H9 (cell line): ENCODE results near the gene UPF3A. TPM values are rescaled to one million over a fixed set of nuclear protein-coding genes. Genes with fewer than 3 reads are reported as not detected.

Experiments used
- DNase-seq: peaks from one replicate; pipeline ENCODE4 v3.0.0-alpha.2; 2017
- H2AFZ ChIP-seq: one replicate; pipeline ENCODE4 v1.6.1; 2013; ENCODE audit warnings: mild to moderate bottlenecking, low read length, control low read depth, moderate library complexity
- H2AK5ac ChIP-seq: 2 replicates; pipeline ENCODE4 v1.6.1; 2013; ENCODE audit warnings: low read length, control low read depth, mixed read lengths; ENCODE audit not compliant: insufficient read length
- H2BK120ac ChIP-seq: one replicate; pipeline ENCODE4 v1.6.1; 2013; ENCODE audit warnings: low read depth, mild to moderate bottlenecking, low read length, control low read depth, inconsistent platforms; ENCODE audit not compliant: poor library complexity, severe bottlenecking
- H2BK12ac ChIP-seq: 2 replicates; pipeline ENCODE4 v1.6.1; 2013; ENCODE audit warnings: low read length, control low read depth, mixed read lengths, low read depth; ENCODE audit not compliant: insufficient read length
- H2BK15ac ChIP-seq: 2 replicates; pipeline ENCODE4 v1.6.1; 2013; ENCODE audit warnings: low read depth, low read length, control low read depth
- H2BK20ac ChIP-seq: one replicate; pipeline ENCODE4 v1.6.1; 2013; ENCODE audit warnings: low read depth, mild to moderate bottlenecking, low read length, control low read depth, inconsistent platforms; ENCODE audit not compliant: poor library complexity, severe bottlenecking
- H2BK5ac ChIP-seq: 2 replicates; pipeline ENCODE4 v1.6.1; 2013; ENCODE audit warnings: low read length, control low read depth, mixed read lengths; ENCODE audit not compliant: insufficient read length
- H3K14ac ChIP-seq: 2 replicates; pipeline ENCODE4 v1.6.1; 2013; ENCODE audit warnings: low read length, control low read depth; ENCODE audit not compliant: insufficient read depth
- H3K18ac ChIP-seq: 2 replicates; pipeline ENCODE4 v1.6.1; 2013; ENCODE audit warnings: low read depth, mild to moderate bottlenecking, mixed read lengths, low read length, control low read depth; ENCODE audit not compliant: insufficient read length
- H3K23ac ChIP-seq: 2 replicates; pipeline ENCODE4 v1.6.1; 2013; ENCODE audit warnings: low read length, control low read depth, mixed read lengths, low read depth; ENCODE audit not compliant: insufficient read length
- H3K23me2 ChIP-seq: 2 replicates; pipeline ENCODE4 v1.6.1; 2013; ENCODE audit warnings: low read depth, mild to moderate bottlenecking, mixed read lengths, low read length, control low read depth; ENCODE audit not compliant: insufficient read length, poor library complexity, severe bottlenecking
- H3K27ac ChIP-seq: 2 replicates; pipeline ENCODE4 v1.5.1; 2013; ENCODE audit warnings: low read length, control low read depth, mixed read lengths, low read depth; ENCODE audit not compliant: insufficient read length
- H3K27me3 ChIP-seq: 2 replicates; pipeline ENCODE4 v1.6.1; 2013; ENCODE audit warnings: low read length, control low read depth, inconsistent platforms; ENCODE audit not compliant: insufficient read depth
- H3K4ac ChIP-seq: 2 replicates; pipeline ENCODE4 v1.6.1; 2013; ENCODE audit warnings: low read depth, mild to moderate bottlenecking, control low read depth, inconsistent platforms, low read length, moderate library complexity
- H3K4me1 ChIP-seq: 2 replicates; pipeline ENCODE4 v1.6.1; 2013; ENCODE audit warnings: low read length, control low read depth, inconsistent platforms; ENCODE audit not compliant: insufficient read depth
- H3K4me2 ChIP-seq: 2 replicates; pipeline ENCODE4 v1.6.1; 2013; ENCODE audit warnings: low read length, control low read depth, mixed read lengths; ENCODE audit not compliant: insufficient read length, insufficient read depth
- H3K56ac ChIP-seq: 2 replicates; pipeline ENCODE4 v1.6.1; 2013; ENCODE audit warnings: low read depth, mild to moderate bottlenecking, mixed read lengths, low read length, control low read depth; ENCODE audit not compliant: insufficient read length
- H3K79me1 ChIP-seq: 2 replicates; pipeline ENCODE4 v1.6.1; 2013; ENCODE audit warnings: low read depth, mild to moderate bottlenecking, moderate library complexity, low read length, control low read depth, inconsistent platforms; ENCODE audit not compliant: insufficient read depth, poor library complexity, severe bottlenecking
- H3K79me2 ChIP-seq: 2 replicates; pipeline ENCODE4 v1.6.1; 2013; ENCODE audit warnings: low read length, control low read depth, inconsistent platforms; ENCODE audit not compliant: insufficient read depth
- H3K9ac ChIP-seq: 2 replicates; pipeline ENCODE4 v1.6.1; 2013; ENCODE audit warnings: low read length, control low read depth, mixed read lengths; ENCODE audit not compliant: insufficient read length; ENCODE audit errors: extremely low read depth
- H3K9me3 ChIP-seq: one replicate; pipeline ENCODE4 v1.6.1; 2013; ENCODE audit warnings: low read depth, low read length, inconsistent platforms; ENCODE audit not compliant: control insufficient read depth
- H3T11ph ChIP-seq: one replicate; pipeline ENCODE4 v1.6.1; 2013; ENCODE audit warnings: mild to moderate bottlenecking, low read length, control low read depth, inconsistent platforms
- H4K20me1 ChIP-seq: one replicate; pipeline ENCODE4 v1.6.1; 2013; ENCODE audit not compliant: control insufficient read depth, insufficient read length, insufficient read depth
- H4K5ac ChIP-seq: 2 replicates; pipeline ENCODE4 v1.6.1; 2013; ENCODE audit warnings: low read depth, mild to moderate bottlenecking, mixed read lengths, low read length, control low read depth; ENCODE audit not compliant: insufficient read length
- H4K8ac ChIP-seq: replicated peaks from 2 replicates; pipeline ENCODE4 v1.6.1; 2013; ENCODE audit warnings: low read length, control low read depth, mixed read lengths, low read depth; ENCODE audit not compliant: insufficient read length
- H4K91ac ChIP-seq: 2 replicates; pipeline ENCODE4 v1.6.1; 2013; ENCODE audit warnings: low read depth, mild to moderate bottlenecking, moderate library complexity, mixed read lengths, low read length, control low read depth; ENCODE audit not compliant: insufficient read length
- H3K27ac Mint-ChIP-seq, 3 experiments: 2 replicates in 2 of 3; 3 replicates in 1 of 3; pipeline ENCODE4 v1.8.0; 2020 to 2021; ENCODE audit warnings: mixed read lengths in 3 of 3, mild to moderate bottlenecking in 1 of 3, moderate library complexity in 1 of 3
- H3K27me3 Mint-ChIP-seq: 2 replicates; pipeline ENCODE4 v1.8.0; 2021; ENCODE audit warnings: low read depth, mild to moderate bottlenecking, moderate library complexity, mixed read lengths
- H3K36me3 Mint-ChIP-seq, 3 experiments: 2 replicates in 2 of 3; 3 replicates in 1 of 3; pipeline ENCODE4 v1.8.0; 2020 to 2021; ENCODE audit warnings: low read depth in 3 of 3, mixed read lengths in 3 of 3; ENCODE audit not compliant: insufficient read depth in 1 of 3
- H3K4me1 Mint-ChIP-seq, 2 experiments: 2 replicates each; pipeline ENCODE4 v1.8.0; 2020; ENCODE audit warnings: mixed read lengths in 2 of 2
- H3K4me3 Mint-ChIP-seq, 2 experiments: 2 replicates in 1 of 2; 3 replicates in 1 of 2; pipeline ENCODE4 v1.8.0; 2020 to 2021; ENCODE audit warnings: mild to moderate bottlenecking in 2 of 2, mixed read lengths in 2 of 2, moderate library complexity in 1 of 2
- H3K9me3 Mint-ChIP-seq, 2 experiments: 2 replicates in 1 of 2; 3 replicates in 1 of 2; pipeline ENCODE4 v1.8.0; 2020; ENCODE audit warnings: mild to moderate bottlenecking in 2 of 2, mixed read lengths in 2 of 2, moderate library complexity in 1 of 2
- CTCF ChIP-seq: fragments of 200-600 bp; sonication (generic); conservative IDR thresholded peaks from 3 replicates; pipeline ENCODE4 v1.8.0; 2021; ENCODE audit warnings: antibody characterized with exemption, mild to moderate bottlenecking
- WGBS: extraction: QIAGEN DNeasy Blood & Tissue Kit; methylation state at CpG from one replicate; pipeline ENCODE4 v1.1.7; 2013; ENCODE audit warnings: missing lambda C conversion rate, low lambda C conversion rate, mixed read lengths; ENCODE audit not compliant: insufficient read length; ENCODE audit errors: extremely low coverage; 5-methylcytosine and 5-hydroxymethylcytosine counted together
- total RNA-seq: library from RNA; stranded (reverse); gene quantifications from 2 replicates; pipeline ENCODE4 v1.2.1, GENCODE V29; 2021

The UPF3A gene
- total RNA-seq, 1 experiment from 2014 or later: 81.8 TPM

GRCh38 chr13:114241918-114242317 is 39.5 kb upstream of the UPF3A start:
- peak overlapping the region in 1 of 3 experiments; percentile 33; a peak in 1 of 7 replicates for H3K27ac Mint-ChIP-seq
- no peaks in the 10 kb centered on the region for H3K23me2 ChIP-seq
- H3K23ac ChIP-seq: no peak overlapping the region
- no peak for DNase-seq
- H3K27me3 Mint-ChIP-seq: peaks cover 1% of the 10 kb centered on the region; the same call in 1 of the 2 replicates
- no peak overlapping the region for H2BK15ac ChIP-seq
- no peak overlapping the region for H2AK5ac ChIP-seq
- no peak overlapping the region for H4K8ac ChIP-seq
- H2AFZ ChIP-seq: no peak overlapping the region
- no peaks in the 10 kb centered on the region; the same call in 1 of the 2 replicates for H3K4me1 ChIP-seq
- H3K14ac ChIP-seq: no peak overlapping the region
- no peak for TF ChIP-seq CTCF
- peaks cover 64 to 93% (median 91%) of the 10 kb centered on the region in 3 experiments; a peak in 6 of 7 replicates for H3K36me3 Mint-ChIP-seq
- WGBS: no CpG with 5 or more reads among the region's 6 CpGs
- no peak overlapping the region for H4K5ac ChIP-seq
- no peaks in the 10 kb centered on the region for H3K79me1 ChIP-seq
- H3K4me1 Mint-ChIP-seq: peaks cover 11 to 13% of the 10 kb centered on the region in 2 experiments
- H3K9ac ChIP-seq: no peak overlapping the region
- H2BK20ac ChIP-seq: no peak overlapping the region
- H2BK5ac ChIP-seq: no peak overlapping the region
- H4K91ac ChIP-seq: no peak overlapping the region
- no peak overlapping the region for H2BK12ac ChIP-seq
- H3K27me3 ChIP-seq: no peaks in the 10 kb centered on the region
- H3K9me3 Mint-ChIP-seq: no peaks in the 10 kb centered on the region; a peak in 1 of 5 replicates
- no peak overlapping the region for H3K56ac ChIP-seq
- no peak overlapping the region for H3T11ph ChIP-seq
- H2BK120ac ChIP-seq: no peak overlapping the region
- no peaks in the 10 kb centered on the region for H3K9me3 ChIP-seq
- no peak overlapping the region for H3K18ac ChIP-seq
- no peak overlapping the region for H3K4me3 Mint-ChIP-seq
- H3K4ac ChIP-seq: no peak overlapping the region
- H3K4me2 ChIP-seq: no peak overlapping the region
- no peaks in the 10 kb centered on the region for H4K20me1 ChIP-seq
- no peak overlapping the region for H3K27ac ChIP-seq
- H3K79me2 ChIP-seq: no peaks in the 10 kb centered on the region
